Loucy (cell line): ENCODE measurements around the gene EXD3.

Source experiments
- EZH2phosphoT487 ChIP-seq: fragments of 200-600 bp; IDR thresholded peaks from 2 replicates; pipeline ENCODE4 v1.6.1; 2018; ENCODE audit warnings: antibody characterized with exemption, mild to moderate bottlenecking, moderate library complexity, borderline replicate concordance
- TF ChIP-seq, protein P1 (sequence below): fragments of 200-600 bp; sonication (generic); conservative IDR thresholded peaks from 2 replicates; pipeline ENCODE4 v1.5.1; 2014; ENCODE audit warnings: mild to moderate bottlenecking, antibody characterized with exemption, low read length

DNA sequence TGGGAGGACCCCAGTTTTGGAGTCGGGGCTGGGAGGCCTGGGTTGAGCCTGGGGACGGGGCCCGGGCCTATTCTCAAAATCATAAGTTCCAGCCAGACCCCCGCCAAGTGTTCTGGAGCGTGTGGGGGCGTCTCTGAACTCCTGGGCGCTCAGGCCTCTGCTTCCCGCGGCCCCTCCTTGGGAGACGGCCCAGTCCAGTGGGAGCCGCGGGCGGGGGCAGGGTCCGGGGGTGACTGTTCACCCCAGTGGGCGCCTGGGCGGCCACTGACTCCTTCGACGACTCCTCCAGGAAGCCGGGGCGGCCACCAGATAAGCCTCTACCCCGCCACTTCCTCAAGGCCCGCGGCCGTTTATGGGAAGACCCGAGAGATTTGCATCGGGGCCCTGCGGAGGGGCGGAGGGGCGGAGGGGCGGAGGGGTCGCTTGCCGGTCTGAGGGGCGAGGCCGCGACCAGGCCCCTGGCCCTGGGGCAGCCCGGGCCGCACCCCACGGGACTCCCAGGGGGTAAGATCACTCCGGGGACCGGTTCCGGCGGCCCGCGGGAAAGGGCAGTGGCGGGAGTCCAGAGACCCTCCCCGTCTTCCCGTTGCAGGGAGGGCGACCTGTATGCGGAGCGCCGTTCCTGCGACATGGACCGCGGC lies 144.8 kb downstream of the EXD3 start:
- TF ChIP-seq, protein P1, sequence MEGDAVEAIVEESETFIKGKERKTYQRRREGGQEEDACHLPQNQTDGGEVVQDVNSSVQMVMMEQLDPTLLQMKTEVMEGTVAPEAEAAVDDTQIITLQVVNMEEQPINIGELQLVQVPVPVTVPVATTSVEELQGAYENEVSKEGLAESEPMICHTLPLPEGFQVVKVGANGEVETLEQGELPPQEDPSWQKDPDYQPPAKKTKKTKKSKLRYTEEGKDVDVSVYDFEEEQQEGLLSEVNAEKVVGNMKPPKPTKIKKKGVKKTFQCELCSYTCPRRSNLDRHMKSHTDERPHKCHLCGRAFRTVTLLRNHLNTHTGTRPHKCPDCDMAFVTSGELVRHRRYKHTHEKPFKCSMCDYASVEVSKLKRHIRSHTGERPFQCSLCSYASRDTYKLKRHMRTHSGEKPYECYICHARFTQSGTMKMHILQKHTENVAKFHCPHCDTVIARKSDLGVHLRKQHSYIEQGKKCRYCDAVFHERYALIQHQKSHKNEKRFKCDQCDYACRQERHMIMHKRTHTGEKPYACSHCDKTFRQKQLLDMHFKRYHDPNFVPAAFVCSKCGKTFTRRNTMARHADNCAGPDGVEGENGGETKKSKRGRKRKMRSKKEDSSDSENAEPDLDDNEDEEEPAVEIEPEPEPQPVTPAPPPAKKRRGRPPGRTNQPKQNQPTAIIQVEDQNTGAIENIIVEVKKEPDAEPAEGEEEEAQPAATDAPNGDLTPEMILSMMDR, result no peak
- no peak for TF ChIP-seq EZH2phosphoT487
